D721Med (cell line): ENCODE measurements around the gene CHCHD3.
"Not testable (repeated sequence)": the region's sequence is repeated elsewhere in the genome, so short reads cannot be mapped to it uniquely, and the experiment has no call there.

Experiments used
- DNase-seq: peaks from one replicate; pipeline ENCODE4 v3.0.0; 2011; ENCODE audit warnings: low spot score; ENCODE audit not compliant: insufficient read length
- FAIRE-seq: peaks from 2 replicates; lab custom pipeline; 2011; peaks lifted over from hg19 to GRCh38; lab: Jason Lieb, UNC
- CTCF ChIP-seq: IDR thresholded peaks from 2 replicates; pipeline ENCODE4 v1.5.1; 2012; ENCODE audit warnings: mild to moderate bottlenecking, control low read depth; ENCODE audit not compliant: insufficient read depth; ENCODE audit errors: missing control alignments

Gene CHCHD3

DNA sequence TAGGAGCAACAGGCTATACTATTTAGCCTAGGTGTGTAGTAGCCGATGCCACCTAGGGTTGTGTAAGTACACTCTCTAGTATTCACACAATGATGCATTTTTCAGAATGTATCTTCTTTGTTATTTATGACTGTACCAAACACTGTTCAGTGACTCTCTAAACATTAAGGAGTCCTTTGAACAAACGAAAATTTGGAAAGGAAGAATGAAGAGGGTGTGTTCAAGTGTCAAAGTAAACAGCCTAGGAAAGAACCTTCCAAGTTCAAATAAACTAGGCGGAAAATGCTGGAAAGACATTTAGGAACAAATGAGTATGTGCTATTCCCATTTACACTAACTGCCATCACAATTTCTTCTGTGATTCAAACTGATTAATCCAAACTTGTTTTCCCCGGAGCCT, 142.4 kb downstream of the CHCHD3 start:
- no peak for FAIRE-seq
- TF ChIP-seq CTCF, result no peak

DNA sequence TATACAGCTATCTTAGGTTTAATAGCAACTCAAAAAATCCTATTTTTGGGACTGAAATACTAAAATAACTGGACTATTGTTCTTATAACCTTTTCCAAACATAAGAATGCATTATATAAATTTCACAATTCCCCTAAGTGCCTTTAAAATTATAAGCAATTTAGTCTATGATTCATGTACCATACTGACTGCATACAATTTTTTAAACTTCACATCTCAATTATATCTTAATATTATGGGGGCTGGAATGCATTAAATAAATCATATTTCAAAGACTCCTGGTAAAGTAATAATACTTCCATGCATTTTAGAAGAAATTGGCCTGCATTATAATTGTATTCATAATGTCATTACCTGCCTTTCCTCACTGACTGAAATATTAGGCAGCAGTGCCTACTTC, 144.6 kb downstream of the CHCHD3 start:
- FAIRE-seq (no peak), DNase-seq (no peak)
- TF ChIP-seq CTCF, result no peak

More for the DNA sequence above, 142.4 kb downstream of the CHCHD3 start:
- no peak for DNase-seq

GRCh38 chr7:132935608-132936007, 146.3 kb downstream of the CHCHD3 start:
- no peak for TF ChIP-seq CTCF
- DNase-seq (no peak), FAIRE-seq (no peak)

GRCh38 chr7:132934017-132934416, 147.9 kb downstream of the CHCHD3 start:
- no peak for TF ChIP-seq CTCF
- DNase-seq (no peak), FAIRE-seq (no peak)

DNA sequence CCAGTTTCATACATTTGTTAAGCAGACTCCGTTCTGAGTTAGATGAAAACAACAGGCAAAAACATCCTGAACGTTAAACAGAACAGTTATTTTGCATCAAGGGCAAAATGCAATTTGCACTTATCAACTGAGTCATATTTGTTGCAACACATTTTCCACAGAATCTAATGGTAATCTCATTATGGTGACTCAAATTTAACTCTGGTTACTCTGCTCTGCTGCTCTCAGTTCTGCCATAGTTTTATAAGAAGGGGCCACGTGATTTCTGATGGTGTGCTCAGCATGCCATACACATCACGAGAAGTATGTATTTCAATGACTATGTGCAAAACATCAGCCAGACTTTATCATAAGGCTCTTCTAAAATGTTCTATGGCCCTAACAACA, 148.8 kb downstream of the CHCHD3 start:
- FAIRE-seq (no peak), DNase-seq (no peak)
- no peak for TF ChIP-seq CTCF

- no peak for DNase-seq
- no peak for FAIRE-seq
- no peak for TF ChIP-seq CTCF
Observed at GRCh38 chr7:132932296-132933071, 149.4 kb downstream of the CHCHD3 start.

GRCh38 chr7:132930881-132931280, 151.0 kb downstream of the CHCHD3 start:
- DNase-seq (no peak), FAIRE-seq (no peak)
- peak; percentile 16 for TF ChIP-seq CTCF

DNA sequence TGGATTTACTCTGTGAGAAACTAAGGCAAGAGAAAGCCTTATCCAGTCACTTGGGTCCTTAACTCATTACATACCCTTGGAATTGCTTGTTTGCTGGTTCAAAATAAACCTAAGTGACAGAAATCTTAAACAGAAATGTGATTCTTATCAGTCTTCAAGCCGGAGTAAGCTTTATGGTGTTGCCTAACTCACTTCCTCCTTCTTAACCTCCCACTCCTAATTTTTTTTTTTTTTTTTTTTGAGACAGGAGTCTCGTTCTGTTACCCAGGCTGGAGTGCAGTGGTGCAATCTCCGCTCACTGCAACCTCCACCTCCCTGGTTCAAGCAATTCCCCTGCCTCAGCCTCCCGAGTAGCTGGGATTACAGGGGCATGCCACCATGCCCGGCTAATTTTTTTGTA, 151.9 kb downstream of the CHCHD3 start:
- not testable (repeated sequence) for FAIRE-seq, DNase-seq
